Endothelial cell of umbilical vein (primary cell): Measurements from ENCODE around the gene PFDN6. TPM values are rescaled to one million over a fixed set of nuclear protein-coding genes. Genes with fewer than 3 reads are reported as not detected.

Source experiments
- BruUV-seq: library from RNA; stranded (reverse); fragments of 400-500 nt; replicated peaks from 2 replicates; lab custom pipeline; 2021; lab: Mats Ljungman, UMichigan
- CTCF ChIA-PET: fragments of 300-600, 350-600 bp; sonication (Branson Sonifier 250); formaldehyde crosslinking; loops from one replicate; lab custom pipeline; 2021; ENCODE audit warnings: antibody characterized with exemption, inconsistent platforms; lab: Charles Lee
- POLR2A ChIA-PET: fragments of 300-600, 350-600 bp; sonication (Branson Sonifier 250); formaldehyde crosslinking; loops from one replicate; lab custom pipeline; 2021; ENCODE audit warnings: antibody characterized with exemption, inconsistent platforms; lab: Charles Lee
- DNase-seq: peaks from one replicate; pipeline ENCODE4 v3.0.0-alpha.2; 2011; ENCODE audit warnings: low read depth, low spot score
- FAIRE-seq: peaks from 2 replicates; lab custom pipeline; 2011; peaks lifted over from hg19 to GRCh38; lab: Jason Lieb, UNC
- H2AFZ ChIP-seq: 2 replicates; pipeline ENCODE4 v1.6.0; 2012; ENCODE audit warnings: low read depth, low read length, control low read depth, inconsistent platforms
- H3K27ac ChIP-seq: 2 replicates; pipeline ENCODE4 v1.5.1; 2011; ENCODE audit warnings: low read depth, mild to moderate bottlenecking, control low read depth, low read length, moderate library complexity; ENCODE audit not compliant: insufficient read depth
- H3K27me3 ChIP-seq, 2 experiments: 2 replicates each; pipeline versions ENCODE4 v1.6.0 to v1.6.1; 2011; ENCODE audit warnings: low read length in 2 of 2, mixed read lengths in 1 of 2; ENCODE audit not compliant: control insufficient read depth in 2 of 2, insufficient read depth in 2 of 2
- H3K36me3 ChIP-seq, 2 experiments: 2 replicates in 1 of 2; 3 replicates in 1 of 2; pipeline ENCODE4 v1.5.1; 2011; ENCODE audit warnings: low read length in 2 of 2, mild to moderate bottlenecking in 1 of 2, moderate library complexity in 1 of 2; ENCODE audit not compliant: control insufficient read depth in 2 of 2, insufficient read depth in 2 of 2; ENCODE audit errors: extremely low read depth in 1 of 2
- H3K4me1 ChIP-seq: 3 replicates; pipeline ENCODE4 v1.5.1; 2011; ENCODE audit warnings: mild to moderate bottlenecking, low read length; ENCODE audit not compliant: control insufficient read depth, insufficient read depth; ENCODE audit errors: extremely low read depth
- H3K4me2 ChIP-seq: 2 replicates; pipeline ENCODE4 v1.6.1; 2011; ENCODE audit warnings: low read length, control low read depth, mixed read lengths; ENCODE audit not compliant: insufficient read depth
- H3K4me3 ChIP-seq, 3 experiments: fragments of 200-600 bp in 1 of 3; sonication (generic), shearing (Covaris generic) in 1 of 3; replicated peaks in 1 of 3; 2 replicates each; pipeline ENCODE4 v1.5.1; 2011 to 2016; ENCODE audit warnings: control low read depth in 3 of 3, low read length in 3 of 3, mild to moderate bottlenecking in 2 of 3, inconsistent platforms in 1 of 3, low read depth in 1 of 3, moderate library complexity in 1 of 3; ENCODE audit not compliant: insufficient read depth in 1 of 3
- H3K79me2 ChIP-seq: 2 replicates; pipeline ENCODE4 v1.6.0; 2012; ENCODE audit warnings: low read length, inconsistent platforms; ENCODE audit not compliant: control insufficient read depth, insufficient read depth
- H3K9ac ChIP-seq: replicated peaks from 2 replicates; pipeline ENCODE3; 2011; ENCODE audit warnings: low read length, control low read depth; ENCODE audit not compliant: insufficient read depth; ENCODE audit errors: extremely low read depth
- H3K9me1 ChIP-seq: replicated peaks from 3 replicates; pipeline ENCODE4 v1.6.0; 2011; ENCODE audit warnings: mild to moderate bottlenecking, low read length; ENCODE audit not compliant: control insufficient read depth, insufficient read depth; ENCODE audit errors: extremely low read depth
- H3K9me3 ChIP-seq: replicated peaks from 2 replicates; pipeline ENCODE4 v1.5.1; 2012; ENCODE audit warnings: low read length, inconsistent platforms; ENCODE audit not compliant: control insufficient read depth, insufficient read depth
- H4K20me1 ChIP-seq: replicated peaks from 2 replicates; pipeline ENCODE3; 2011; ENCODE audit warnings: mild to moderate bottlenecking, low read length; ENCODE audit not compliant: control insufficient read depth, insufficient read depth; ENCODE audit errors: extremely low read depth
- EZH2 ChIP-seq: IDR thresholded peaks from 2 replicates; pipeline ENCODE4 v1.6.1; 2012; ENCODE audit warnings: borderline replicate concordance, low read depth, mild to moderate bottlenecking, moderate library complexity, low read length, inconsistent platforms; ENCODE audit not compliant: severe bottlenecking
- FOS ChIP-seq: IDR thresholded peaks from 2 replicates; pipeline ENCODE4 v1.6.1; 2011; ENCODE audit warnings: mild to moderate bottlenecking, low read length, moderate library complexity, borderline replicate concordance; ENCODE audit not compliant: insufficient read depth
- GATA2 ChIP-seq: IDR thresholded peaks from 2 replicates; pipeline ENCODE4 v1.7.0; 2011; ENCODE audit warnings: low read depth, mild to moderate bottlenecking, moderate library complexity, mixed read lengths, low read length; ENCODE audit not compliant: insufficient read length, insufficient read depth
- JUN ChIP-seq: IDR thresholded peaks from 2 replicates; pipeline ENCODE4 v1.6.1; 2011; ENCODE audit warnings: borderline replicate concordance, low read depth; ENCODE audit not compliant: insufficient read length, insufficient read depth
- MYC ChIP-seq: IDR thresholded peaks from one replicate; pipeline ENCODE4 v1.6.1; 2011; ENCODE audit warnings: mild to moderate bottlenecking, low read depth, low read length
- POLR2A ChIP-seq: IDR thresholded peaks from 2 replicates; pipeline ENCODE4 v1.6.1; 2012; ENCODE audit warnings: low read depth, mild to moderate bottlenecking, control low read depth, low read length
- POLR2AphosphoS5 ChIP-seq: IDR thresholded peaks from 2 replicates; pipeline ENCODE4 v1.6.1; 2012; ENCODE audit warnings: low read depth, mild to moderate bottlenecking, control low read depth, low read length, moderate library complexity; ENCODE audit not compliant: insufficient read depth
- dilution Hi-C: fragments of 300-500 bp; cut with MboI; formaldehyde crosslinking; loops from one replicate; pipeline ENCODE4 v1.15.0; 2019; ENCODE audit warnings: low sequenced_read_pairs; ENCODE audit not compliant: extremely low pct_ligation_motif_present
- intact Hi-C: fragments of 100-400 bp; cut with micrococcal nuclease; formaldehyde crosslinking; loops from one replicate; pipeline ENCODE4 v1.10.0; 2022
- polyA plus RNA-seq, 4 experiments: library from polyadenylated mRNA; depleted of rRNA in 3 of 4; stranded (reverse) in 3 of 4; unstranded in 1 of 4; fragments of >200 nt; gene quantifications; 2 replicates each; pipeline versions ENCODE4 v1.2.1 to v1.2.3, GENCODE V29; 2011 to 2012; ENCODE audit warnings: missing spikeins in 1 of 4
- total RNA-seq: library from RNA; stranded (reverse); gene quantifications from 2 replicates; pipeline ENCODE4 v1.2.3, GENCODE V29; 2021
- TF ChIP-seq, protein P1 (sequence below), 2 donors: IDR thresholded peaks; 1 replicate in 1 of 2; 2 replicates in 1 of 2; pipeline ENCODE4 v1.5.1; 2011; ENCODE audit warnings: low read length in 2 of 2, mild to moderate bottlenecking in 2 of 2, moderate library complexity in 2 of 2, control low read depth in 1 of 2, inconsistent platforms in 1 of 2, low read depth in 1 of 2; ENCODE audit not compliant: insufficient read depth in 1 of 2; ENCODE audit errors: extremely low read depth in 1 of 2
- TF ChIP-seq, protein P2 (sequence below): IDR thresholded peaks from 2 replicates; pipeline ENCODE4 v1.6.1; 2011; ENCODE audit not compliant: insufficient read depth, insufficient read length

The PFDN6 gene
- total and polyA plus RNA-seq, 2 donors (not counting 3 experiments of a cell fraction or from before 2014, with no cell fraction given): 31.0 to 63.5 TPM

DNA sequence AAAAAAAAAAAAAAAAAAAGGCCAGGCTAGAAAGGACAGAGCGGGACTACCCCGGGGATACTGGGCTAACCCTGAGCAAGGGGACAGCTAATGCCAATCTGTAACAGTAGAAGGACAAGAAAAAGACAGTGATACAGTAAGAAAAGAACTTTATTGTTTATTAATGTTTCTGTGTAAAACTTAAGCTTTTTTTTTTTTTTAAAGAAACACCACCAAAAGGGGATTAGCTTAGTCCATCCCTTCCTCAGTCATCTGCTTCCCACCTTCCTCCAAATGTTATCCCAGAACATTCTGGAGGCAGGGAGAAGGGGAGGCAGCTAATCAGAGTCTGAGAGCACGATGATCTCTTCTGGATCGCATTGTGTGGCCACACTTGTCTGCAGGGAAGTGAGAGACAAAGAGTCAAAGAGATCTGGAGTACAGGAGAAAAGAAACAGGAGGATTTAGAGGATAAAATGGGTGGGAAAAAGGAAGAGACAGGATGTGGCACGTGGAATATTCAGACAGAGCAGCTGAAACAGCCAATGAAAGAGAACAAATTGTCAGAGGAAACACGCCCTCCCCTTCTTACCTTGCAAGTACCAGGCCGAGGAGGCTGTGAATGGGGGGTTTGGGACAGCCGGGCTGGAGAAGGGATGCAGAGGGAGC lies 29.1 kb downstream of the PFDN6 start:
- H3K9me3 ChIP-seq: no peaks in the 10 kb centered on the region
- H4K20me1 ChIP-seq: no peaks in the 10 kb centered on the region
- H3K4me1 ChIP-seq: peaks cover 56% of the 10 kb centered on the region
- H3K4me3 ChIP-seq: peak overlapping the region in 2 of 3 experiments; percentile 12 to 87
- peak overlapping the region; percentile 71 for H3K27ac ChIP-seq
- no TSS peak for BruUV-seq
- FAIRE-seq: no peak
- peaks cover 37% of the 10 kb centered on the region for H3K79me2 ChIP-seq
- H3K27me3 ChIP-seq: no peaks in the 10 kb centered on the region
- intact Hi-C loops (loop anchor here (10.0 kb wide), 1 partner anchor 256 kb away; no protein-coding TSS in a partner anchor), dilution Hi-C loops (no loop called here)
- peak overlapping the region; percentile 78 for H3K4me2 ChIP-seq
- H3K36me3 ChIP-seq: peaks cover 5 to 22% of the 10 kb centered on the region in 2 experiments
- H2AFZ ChIP-seq: no peak overlapping the region
- no peaks in the 10 kb centered on the region for H3K9me1 ChIP-seq
- CTCF ChIA-PET: interaction anchor here (0.8 to 1.8 kb wide), 8 partner anchors 10 to 70 kb away, joined by 3 to 17 read pairs (median 3); partner anchors contain the start of genes B3GALT4, PFDN6, RGL2 and WDR46
- DNase-seq: no peak
- peak overlapping the region; percentile 74 for H3K9ac ChIP-seq
- TF ChIP-seq GATA2 (no peak), POLR2A (no peak), MYC (no peak), EZH2 (no peak), JUN (no peak), POLR2AphosphoS5 (no peak), FOS (no peak)
- TF ChIP-seq, protein P1, sequence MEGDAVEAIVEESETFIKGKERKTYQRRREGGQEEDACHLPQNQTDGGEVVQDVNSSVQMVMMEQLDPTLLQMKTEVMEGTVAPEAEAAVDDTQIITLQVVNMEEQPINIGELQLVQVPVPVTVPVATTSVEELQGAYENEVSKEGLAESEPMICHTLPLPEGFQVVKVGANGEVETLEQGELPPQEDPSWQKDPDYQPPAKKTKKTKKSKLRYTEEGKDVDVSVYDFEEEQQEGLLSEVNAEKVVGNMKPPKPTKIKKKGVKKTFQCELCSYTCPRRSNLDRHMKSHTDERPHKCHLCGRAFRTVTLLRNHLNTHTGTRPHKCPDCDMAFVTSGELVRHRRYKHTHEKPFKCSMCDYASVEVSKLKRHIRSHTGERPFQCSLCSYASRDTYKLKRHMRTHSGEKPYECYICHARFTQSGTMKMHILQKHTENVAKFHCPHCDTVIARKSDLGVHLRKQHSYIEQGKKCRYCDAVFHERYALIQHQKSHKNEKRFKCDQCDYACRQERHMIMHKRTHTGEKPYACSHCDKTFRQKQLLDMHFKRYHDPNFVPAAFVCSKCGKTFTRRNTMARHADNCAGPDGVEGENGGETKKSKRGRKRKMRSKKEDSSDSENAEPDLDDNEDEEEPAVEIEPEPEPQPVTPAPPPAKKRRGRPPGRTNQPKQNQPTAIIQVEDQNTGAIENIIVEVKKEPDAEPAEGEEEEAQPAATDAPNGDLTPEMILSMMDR (IDR thresholded peaks at IDR 0.05; ENCODE audit: extremely low read depth in 1 of 2, insufficient read depth in 1 of 2, low read depth in 1 of 2, low read length in 2 of 2): no peak
- TF ChIP-seq, protein P2, sequence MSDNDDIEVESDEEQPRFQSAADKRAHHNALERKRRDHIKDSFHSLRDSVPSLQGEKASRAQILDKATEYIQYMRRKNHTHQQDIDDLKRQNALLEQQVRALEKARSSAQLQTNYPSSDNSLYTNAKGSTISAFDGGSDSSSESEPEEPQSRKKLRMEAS: no peak
- POLR2A ChIA-PET: interaction anchor here (0.7 to 1.2 kb wide), 3 partner anchors 21 to 376 kb away, joined by 3 to 6 read pairs (median 4); partner anchors contain the start of genes RPS18 and VPS52
